ENCODE measurements around the gene MBNL2. TPM values are rescaled to one million over a fixed set of nuclear protein-coding genes. Genes with fewer than 3 reads are reported as not detected.

Gene MBNL2
- polyA plus RNA-seq, 1 experiment: 44.0 TPM

DNA sequence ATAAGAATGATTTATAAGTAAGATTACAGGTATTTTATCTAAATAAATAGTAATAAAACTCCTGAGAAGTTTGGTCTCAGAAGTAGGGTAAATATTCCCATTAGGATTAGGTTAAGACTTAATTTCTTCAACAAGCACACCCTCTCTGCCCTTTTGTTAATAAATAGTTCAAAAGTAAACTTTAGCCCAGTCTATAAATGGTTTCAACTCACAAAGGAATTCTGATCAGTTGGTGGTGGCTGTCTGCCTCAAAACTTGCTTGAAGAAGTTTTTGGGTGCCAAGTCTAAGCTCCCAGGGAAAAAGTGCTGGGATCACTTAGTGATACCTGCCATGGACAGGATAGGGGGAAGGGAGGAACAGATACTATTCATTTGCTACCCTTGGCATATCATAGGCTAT, 22.9 kb downstream of the MBNL2 start:
- no peak overlapping the region for H3K27ac ChIP-seq (ENCODE audit: low read depth, low read length)

DNA sequence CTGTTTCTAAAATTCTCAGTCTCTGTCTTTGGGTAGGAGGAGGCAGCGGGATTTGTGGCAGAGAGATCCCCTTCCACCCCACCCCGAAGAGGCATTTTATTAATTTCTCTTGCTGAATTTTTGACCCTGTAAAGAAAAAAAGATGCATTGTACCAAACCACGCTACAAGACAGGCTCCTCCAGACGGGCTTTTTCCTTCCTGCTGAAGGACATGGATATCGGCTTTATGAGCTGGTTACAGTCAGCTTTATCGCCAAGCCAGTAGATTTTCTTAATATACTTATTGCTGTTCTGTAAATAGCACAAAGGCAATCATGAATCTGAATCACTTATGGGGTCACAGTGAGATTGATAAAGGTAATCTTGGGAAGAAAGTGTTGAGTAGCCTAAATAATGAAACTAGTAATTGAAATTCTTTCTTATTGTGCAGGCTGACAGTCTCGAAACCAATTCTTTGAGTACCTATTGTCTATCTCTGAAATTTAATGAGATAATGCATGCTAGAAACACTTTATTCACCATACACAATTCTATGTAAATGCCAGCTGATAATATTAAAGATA, 24.5 kb downstream of the MBNL2 start:
- TF ChIP-seq, protein P1, sequence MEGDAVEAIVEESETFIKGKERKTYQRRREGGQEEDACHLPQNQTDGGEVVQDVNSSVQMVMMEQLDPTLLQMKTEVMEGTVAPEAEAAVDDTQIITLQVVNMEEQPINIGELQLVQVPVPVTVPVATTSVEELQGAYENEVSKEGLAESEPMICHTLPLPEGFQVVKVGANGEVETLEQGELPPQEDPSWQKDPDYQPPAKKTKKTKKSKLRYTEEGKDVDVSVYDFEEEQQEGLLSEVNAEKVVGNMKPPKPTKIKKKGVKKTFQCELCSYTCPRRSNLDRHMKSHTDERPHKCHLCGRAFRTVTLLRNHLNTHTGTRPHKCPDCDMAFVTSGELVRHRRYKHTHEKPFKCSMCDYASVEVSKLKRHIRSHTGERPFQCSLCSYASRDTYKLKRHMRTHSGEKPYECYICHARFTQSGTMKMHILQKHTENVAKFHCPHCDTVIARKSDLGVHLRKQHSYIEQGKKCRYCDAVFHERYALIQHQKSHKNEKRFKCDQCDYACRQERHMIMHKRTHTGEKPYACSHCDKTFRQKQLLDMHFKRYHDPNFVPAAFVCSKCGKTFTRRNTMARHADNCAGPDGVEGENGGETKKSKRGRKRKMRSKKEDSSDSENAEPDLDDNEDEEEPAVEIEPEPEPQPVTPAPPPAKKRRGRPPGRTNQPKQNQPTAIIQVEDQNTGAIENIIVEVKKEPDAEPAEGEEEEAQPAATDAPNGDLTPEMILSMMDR (IDR thresholded peaks at IDR 0.05; ENCODE audit: low read depth, low read length): no peak
- no peaks in the 10 kb centered on the region for H3K9me3 ChIP-seq (ENCODE audit: control insufficient read depth, insufficient read depth, low read length)
- DNase-seq (ENCODE audit: low read depth, low spot score): no peak
- H3K27me3 ChIP-seq (ENCODE audit: control insufficient read depth, insufficient read depth, low read length): no peaks in the 10 kb centered on the region
- no peak overlapping the region for H3K27ac ChIP-seq (ENCODE audit: low read depth, low read length)
- ChIA-PET CTCF (no interaction called here), POLR2A (no interaction called here)
- peak overlapping the region; percentile 17; the same call in 1 of the 2 replicates for H3K4me3 ChIP-seq (ENCODE audit: low read depth, low read length)

More for the DNA sequence above, 22.9 kb downstream of the MBNL2 start:
- Histone ChIP-seq H3K9me3 (ENCODE audit: control insufficient read depth, insufficient read depth, low read length) (no peaks in the 10 kb centered on the region), H3K4me3 (ENCODE audit: low read depth, low read length) (no peak overlapping the region), H3K27me3 (ENCODE audit: control insufficient read depth, insufficient read depth, low read length) (no peaks in the 10 kb centered on the region)
- CTCF ChIA-PET: no interaction called here
- POLR2A ChIA-PET: no interaction called here
- DNase-seq (ENCODE audit: low read depth, low spot score): no peak
- TF ChIP-seq, protein P1 (IDR thresholded peaks at IDR 0.05; ENCODE audit: low read depth, low read length): no peak

DNA sequence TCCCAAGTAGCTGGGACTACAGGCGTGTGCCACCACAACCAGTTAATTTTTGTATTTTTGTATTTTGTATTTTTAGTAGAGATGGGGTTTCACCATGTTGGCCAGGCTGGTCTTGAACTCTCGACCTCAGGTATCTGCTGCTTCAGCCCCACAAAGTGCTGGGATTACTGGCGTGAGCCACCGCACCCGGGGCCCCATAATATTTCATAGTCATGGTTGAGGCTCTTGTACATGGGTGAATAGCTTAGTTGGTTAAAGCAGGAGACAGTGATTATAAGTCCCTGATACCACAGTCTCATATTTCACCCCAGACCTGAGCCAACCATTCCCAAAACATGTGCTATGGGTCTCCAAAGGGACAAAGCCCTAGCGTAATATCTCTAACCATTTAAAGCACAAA, 26.1 kb downstream of the MBNL2 start:
- Histone ChIP-seq H3K4me3 (ENCODE audit: low read depth, low read length) (no peak overlapping the region), H3K27ac (ENCODE audit: low read depth, low read length) (no peak overlapping the region), H3K27me3 (ENCODE audit: control insufficient read depth, insufficient read depth, low read length) (no peaks in the 10 kb centered on the region), H3K9me3 (ENCODE audit: control insufficient read depth, insufficient read depth, low read length) (no peaks in the 10 kb centered on the region)
- DNase-seq (ENCODE audit: low read depth, low spot score): no peak
- CTCF ChIA-PET: interaction anchor here (1.1 to 2.9 kb wide), 2 partner anchors 10 to 139 kb away, joined by 3 to 19 read pairs; no protein-coding TSS in a partner anchor
- TF ChIP-seq, protein P1 (IDR thresholded peaks at IDR 0.05; ENCODE audit: low read depth, low read length): no peak
- POLR2A ChIA-PET: interaction anchor here (1.4 kb wide), 1 partner anchor 26 kb away, joined by 3 read pairs; the partner anchor contains the start of gene MBNL2

DNA sequence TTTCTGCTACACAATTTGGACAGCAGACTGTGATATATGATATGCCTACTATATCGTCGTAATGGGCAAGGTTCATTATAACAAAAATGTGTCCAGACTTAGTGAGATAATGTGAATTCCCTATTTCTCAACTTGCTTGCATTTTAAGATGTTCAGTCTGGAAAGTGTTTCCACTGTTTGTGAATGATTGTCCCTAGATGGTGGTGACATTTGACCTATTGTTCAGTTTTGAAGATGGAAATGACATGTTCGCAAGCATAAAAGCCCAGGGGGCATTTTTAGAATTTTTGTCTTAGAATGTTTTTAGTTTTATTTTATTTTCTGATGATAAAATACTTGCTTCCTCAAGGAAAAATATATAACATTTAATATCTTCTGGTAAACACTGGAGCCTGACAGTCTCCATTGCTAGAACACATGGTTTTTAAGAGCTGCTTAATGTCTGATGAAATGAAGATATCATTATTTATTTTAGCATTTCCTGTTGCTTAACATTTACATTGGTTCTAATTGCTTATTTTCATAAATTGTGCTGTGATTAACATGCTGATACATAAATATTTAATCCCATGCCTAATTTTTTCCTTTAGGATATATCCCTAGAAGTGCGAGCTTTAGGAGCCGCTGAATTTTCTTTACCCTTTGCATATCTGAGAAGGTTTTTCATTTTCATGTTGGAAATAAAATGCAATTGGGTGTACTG, 27.1 kb downstream of the MBNL2 start:
- no peak for DNase-seq (ENCODE audit: low read depth, low spot score)
- no peaks in the 10 kb centered on the region for H3K27me3 ChIP-seq (ENCODE audit: control insufficient read depth, insufficient read depth, low read length)
- no peaks in the 10 kb centered on the region for H3K9me3 ChIP-seq (ENCODE audit: control insufficient read depth, insufficient read depth, low read length)
- CTCF ChIA-PET: interaction anchor here (0.6 to 2.9 kb wide), 3 partner anchors 50 to 140 kb away, joined by 3 to 19 read pairs (median 7); no protein-coding TSS in a partner anchor
- TF ChIP-seq, protein P1 (IDR thresholded peaks at IDR 0.05; ENCODE audit: low read depth, low read length): no peak
- no peak overlapping the region for H3K4me3 ChIP-seq (ENCODE audit: low read depth, low read length)
- H3K27ac ChIP-seq (ENCODE audit: low read depth, low read length): no peak overlapping the region
- POLR2A ChIA-PET: interaction anchor here (0.7 to 1.4 kb wide), 3 partner anchors 24 to 27 kb away, joined by 3 to 5 read pairs (median 3); partner anchors contain the start of gene MBNL2
